Right lobe of liver (tissue), 4 donors: Measurements from ENCODE around the gene GRM8.

ENCODE experiments used
- POLR2A ChIP-seq: fragments of 450-650 bp; IDR thresholded peaks from one replicate; pipeline ENCODE4 v1.6.1; 2017; ENCODE audit warnings: antibody characterized with exemption, mild to moderate bottlenecking
- TF ChIP-seq, protein P1 (sequence below), 4 donors: fragments of 200-600 bp in 3 of 4; fragments of 450-650 bp in 1 of 4; IDR thresholded peaks; one replicate each; pipeline versions ENCODE4 v1.5.1 to v1.8.0; 2016 to 2022; ENCODE audit warnings: antibody characterized with exemption in 4 of 4, mild to moderate bottlenecking in 2 of 4
- donor health status: DM: no; HTN: no; CAD: no.
- donor health status: DM: no; HTN: no; CAD: no.
- donor health status: DM: no; HTN: yes; CAD: no.

DNA sequence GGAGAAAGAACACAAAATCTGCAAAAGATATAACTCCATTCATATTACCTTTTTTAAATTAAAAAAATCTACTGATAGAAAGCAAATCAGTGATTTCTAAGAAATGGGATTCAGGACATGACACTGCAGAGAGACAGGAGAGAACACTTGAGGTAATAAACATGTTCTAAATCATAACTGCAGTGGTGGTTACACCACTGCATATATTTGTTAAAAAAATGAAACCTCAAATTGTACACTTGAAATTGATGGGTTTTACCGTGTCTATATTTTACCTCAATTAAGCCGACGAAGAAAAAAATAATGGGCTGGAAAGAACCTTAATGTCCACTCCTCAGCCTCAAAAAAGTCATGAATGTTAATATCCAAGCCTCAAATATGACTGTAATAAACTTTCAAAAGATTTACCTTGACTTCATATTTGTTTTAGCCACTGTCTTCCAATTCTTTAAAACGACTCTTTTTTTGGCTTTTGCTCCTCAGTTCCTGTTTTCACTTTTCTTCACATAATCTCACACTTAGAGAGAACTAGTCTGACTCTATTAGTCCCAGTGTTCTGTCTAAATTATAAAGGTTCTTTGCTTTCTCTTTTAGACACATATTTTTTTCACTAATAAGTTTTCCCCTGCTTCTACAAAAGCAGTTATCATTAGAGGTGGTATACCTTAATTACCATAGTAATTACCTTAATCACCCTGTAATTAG is 502.4 kb downstream of the GRM8 start:
- TF ChIP-seq, protein P1, sequence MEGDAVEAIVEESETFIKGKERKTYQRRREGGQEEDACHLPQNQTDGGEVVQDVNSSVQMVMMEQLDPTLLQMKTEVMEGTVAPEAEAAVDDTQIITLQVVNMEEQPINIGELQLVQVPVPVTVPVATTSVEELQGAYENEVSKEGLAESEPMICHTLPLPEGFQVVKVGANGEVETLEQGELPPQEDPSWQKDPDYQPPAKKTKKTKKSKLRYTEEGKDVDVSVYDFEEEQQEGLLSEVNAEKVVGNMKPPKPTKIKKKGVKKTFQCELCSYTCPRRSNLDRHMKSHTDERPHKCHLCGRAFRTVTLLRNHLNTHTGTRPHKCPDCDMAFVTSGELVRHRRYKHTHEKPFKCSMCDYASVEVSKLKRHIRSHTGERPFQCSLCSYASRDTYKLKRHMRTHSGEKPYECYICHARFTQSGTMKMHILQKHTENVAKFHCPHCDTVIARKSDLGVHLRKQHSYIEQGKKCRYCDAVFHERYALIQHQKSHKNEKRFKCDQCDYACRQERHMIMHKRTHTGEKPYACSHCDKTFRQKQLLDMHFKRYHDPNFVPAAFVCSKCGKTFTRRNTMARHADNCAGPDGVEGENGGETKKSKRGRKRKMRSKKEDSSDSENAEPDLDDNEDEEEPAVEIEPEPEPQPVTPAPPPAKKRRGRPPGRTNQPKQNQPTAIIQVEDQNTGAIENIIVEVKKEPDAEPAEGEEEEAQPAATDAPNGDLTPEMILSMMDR (IDR thresholded peaks at IDR 0.05), result no peak
- no peak for TF ChIP-seq POLR2A
